Measurements from ENCODE around the gene CYTH1. TPM values are rescaled to one million over a fixed set of nuclear protein-coding genes. Genes with fewer than 3 reads are reported as not detected.

Gene CYTH1
- polyA plus RNA-seq, 2 of the 4 experiments (the other 2 are of a cell fraction): 38.5 to 46.2 TPM

GRCh38 chr17:78784352-78784751, 2.3 kb upstream of the CYTH1 start:
- H3K4me2 ChIP-seq: no peak overlapping the region
- peaks cover 23% of the 10 kb centered on the region for H3K4me1 ChIP-seq
- TF ChIP-seq ELK1 (IDR thresholded peaks at IDR 0.05; ENCODE audit: low read depth, low read length): no peak
- no peak for TF ChIP-seq HOXB13 (CRISPR knock-in tag; IDR thresholded peaks at IDR 0.05; ENCODE audit: low read depth)
- TF ChIP-seq GATA3 (IDR thresholded peaks at IDR 0.05; ENCODE audit: borderline replicate concordance): no peak
- TF ChIP-seq TFCP2L1 (CRISPR knock-in tag; IDR thresholded peaks at IDR 0.05): no peak
- no peak for TF ChIP-seq FOSB (CRISPR knock-in tag; IDR thresholded peaks at IDR 0.05)
- TF ChIP-seq RNF2 (IDR thresholded peaks at IDR 0.05; ENCODE audit: borderline replicate concordance, low read depth): no peak
- TF ChIP-seq FOSL2 (IDR thresholded peaks at IDR 0.05): no peak
- no peak for TF ChIP-seq FOSL2 (CRISPR knock-in tag; IDR thresholded peaks at IDR 0.05)
- TF ChIP-seq, protein P1, sequence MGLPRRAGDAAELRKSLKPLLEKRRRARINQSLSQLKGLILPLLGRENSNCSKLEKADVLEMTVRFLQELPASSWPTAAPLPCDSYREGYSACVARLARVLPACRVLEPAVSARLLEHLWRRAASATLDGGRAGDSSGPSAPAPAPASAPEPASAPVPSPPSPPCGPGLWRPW (IDR thresholded peaks at IDR 0.05): no peak
- no peak for TF ChIP-seq MAZ (IDR thresholded peaks at IDR 0.05; ENCODE audit: borderline replicate concordance, low read depth, low read length)
- no peak for TF ChIP-seq CBX2 (IDR thresholded peaks at IDR 0.05; ENCODE audit: borderline replicate concordance, low read depth)
- TF ChIP-seq PHF8 (IDR thresholded peaks at IDR 0.05; ENCODE audit: borderline replicate concordance, low read depth): no peak
- TF ChIP-seq RARB (CRISPR knock-in tag; IDR thresholded peaks at IDR 0.05): no peak
- no peak for TF ChIP-seq HEYL (CRISPR knock-in tag; IDR thresholded peaks at IDR 0.05)
- TF ChIP-seq, protein P2, sequence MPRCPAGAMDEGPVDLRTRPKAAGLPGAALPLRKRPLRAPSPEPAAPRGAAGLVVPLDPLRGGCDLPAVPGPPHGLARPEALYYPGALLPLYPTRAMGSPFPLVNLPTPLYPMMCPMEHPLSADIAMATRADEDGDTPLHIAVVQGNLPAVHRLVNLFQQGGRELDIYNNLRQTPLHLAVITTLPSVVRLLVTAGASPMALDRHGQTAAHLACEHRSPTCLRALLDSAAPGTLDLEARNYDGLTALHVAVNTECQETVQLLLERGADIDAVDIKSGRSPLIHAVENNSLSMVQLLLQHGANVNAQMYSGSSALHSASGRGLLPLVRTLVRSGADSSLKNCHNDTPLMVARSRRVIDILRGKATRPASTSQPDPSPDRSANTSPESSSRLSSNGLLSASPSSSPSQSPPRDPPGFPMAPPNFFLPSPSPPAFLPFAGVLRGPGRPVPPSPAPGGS (IDR thresholded peaks at IDR 0.05): no peak
- TF ChIP-seq NFE2L2 (conservative IDR thresholded peaks at IDR 0.05; ENCODE audit: low read length): no peak
- DNase-seq (ENCODE audit: low read depth in 1 of 2, low spot score in 1 of 2) (no peak), ATAC-seq (no peak), FAIRE-seq (no peak)
- ChIA-PET CTCF (interaction anchor here (0.8 to 5.3 kb wide), 10 partner anchors 9 to 288 kb away, joined by 3 to 49 read pairs (median 5); no protein-coding TSS in a partner anchor), POLR2A (no interaction called here)
- H3K27ac ChIP-seq: no peak overlapping the region
- no peaks in the 10 kb centered on the region for H3K9me3 ChIP-seq
- no peak overlapping the region for H3K4me3 ChIP-seq
- 93% methylated on average over 6 of the region's 6 CpGs for WGBS (ENCODE audit: missing lambda C conversion rate)

GRCh38 chr17:78783711-78784324, 1.7 kb upstream of the CYTH1 start:
- 0 out of 6 replicates have a peak overlapping the region, but pooled peaks of 1 of the 2 experiments have one; percentile 94 for H3K27ac ChIP-seq
- TF ChIP-seq PHF8 (IDR thresholded peaks at IDR 0.05; ENCODE audit: borderline replicate concordance, low read depth) (no peak), CBX8 (IDR thresholded peaks at IDR 0.05) (no peak), NFE2L2 (conservative IDR thresholded peaks at IDR 0.05; ENCODE audit: low read length) (no peak), TFCP2L1 (CRISPR knock-in tag; IDR thresholded peaks at IDR 0.05) (no peak), ZFP36 (IDR thresholded peaks at IDR 0.05; ENCODE audit: borderline replicate concordance, partially characterized antibody) (no peak), ESRRA (IDR thresholded peaks at IDR 0.05; ENCODE audit: borderline replicate concordance, low read length) (no peak), RCOR1 (IDR thresholded peaks at IDR 0.05; ENCODE audit: low read depth, low read length) (no peak), HOXB5 (CRISPR knock-in tag; IDR thresholded peaks at IDR 0.05) (no peak), MAFK (IDR thresholded peaks at IDR 0.05; ENCODE audit: partially characterized antibody) (no peak), FOXS1 (CRISPR knock-in tag; IDR thresholded peaks at IDR 0.05) (no peak)
- TF ChIP-seq, protein P3, sequence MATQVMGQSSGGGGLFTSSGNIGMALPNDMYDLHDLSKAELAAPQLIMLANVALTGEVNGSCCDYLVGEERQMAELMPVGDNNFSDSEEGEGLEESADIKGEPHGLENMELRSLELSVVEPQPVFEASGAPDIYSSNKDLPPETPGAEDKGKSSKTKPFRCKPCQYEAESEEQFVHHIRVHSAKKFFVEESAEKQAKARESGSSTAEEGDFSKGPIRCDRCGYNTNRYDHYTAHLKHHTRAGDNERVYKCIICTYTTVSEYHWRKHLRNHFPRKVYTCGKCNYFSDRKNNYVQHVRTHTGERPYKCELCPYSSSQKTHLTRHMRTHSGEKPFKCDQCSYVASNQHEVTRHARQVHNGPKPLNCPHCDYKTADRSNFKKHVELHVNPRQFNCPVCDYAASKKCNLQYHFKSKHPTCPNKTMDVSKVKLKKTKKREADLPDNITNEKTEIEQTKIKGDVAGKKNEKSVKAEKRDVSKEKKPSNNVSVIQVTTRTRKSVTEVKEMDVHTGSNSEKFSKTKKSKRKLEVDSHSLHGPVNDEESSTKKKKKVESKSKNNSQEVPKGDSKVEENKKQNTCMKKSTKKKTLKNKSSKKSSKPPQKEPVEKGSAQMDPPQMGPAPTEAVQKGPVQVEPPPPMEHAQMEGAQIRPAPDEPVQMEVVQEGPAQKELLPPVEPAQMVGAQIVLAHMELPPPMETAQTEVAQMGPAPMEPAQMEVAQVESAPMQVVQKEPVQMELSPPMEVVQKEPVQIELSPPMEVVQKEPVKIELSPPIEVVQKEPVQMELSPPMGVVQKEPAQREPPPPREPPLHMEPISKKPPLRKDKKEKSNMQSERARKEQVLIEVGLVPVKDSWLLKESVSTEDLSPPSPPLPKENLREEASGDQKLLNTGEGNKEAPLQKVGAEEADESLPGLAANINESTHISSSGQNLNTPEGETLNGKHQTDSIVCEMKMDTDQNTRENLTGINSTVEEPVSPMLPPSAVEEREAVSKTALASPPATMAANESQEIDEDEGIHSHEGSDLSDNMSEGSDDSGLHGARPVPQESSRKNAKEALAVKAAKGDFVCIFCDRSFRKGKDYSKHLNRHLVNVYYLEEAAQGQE (IDR thresholded peaks at IDR 0.05): no peak
- ChIA-PET CTCF (interaction anchor here (0.7 to 5.3 kb wide), 10 partner anchors 9 to 288 kb away, joined by 3 to 49 read pairs (median 4); no protein-coding TSS in a partner anchor), POLR2A (no interaction called here)
- no peaks in the 10 kb centered on the region for H3K9me3 ChIP-seq
- FAIRE-seq (no peak), DNase-seq (ENCODE audit: low read depth in 1 of 2, low spot score in 1 of 2) (no peak), ATAC-seq (no peak)
- H3K4me2 ChIP-seq: no peak overlapping the region
- WGBS (ENCODE audit: missing lambda C conversion rate): 87% methylated on average over 7 of the region's 7 CpGs
- H3K4me3 ChIP-seq: no peak overlapping the region
- H3K4me1 ChIP-seq: peaks cover 23% of the 10 kb centered on the region
